Esophagus muscularis mucosa (tissue), 4 donors: ENCODE measurements around the gene PTPRN2. TPM values are rescaled to one million over a fixed set of nuclear protein-coding genes. Genes with fewer than 3 reads are reported as not detected.
"Not testable (repeated sequence)": the region's sequence is repeated elsewhere in the genome, so short reads cannot be mapped to it uniquely, and the experiment has no call there.

Experiments used
- DNase-seq: peaks from one replicate; pipeline ENCODE4 v3.0.0-alpha.2; 2017; ENCODE audit errors: extremely low spot score
- H3K27ac ChIP-seq, 4 donors: fragments of 200-600 bp; sonication (generic); replicated peaks in 1 of 4; 1 replicate in 3 of 4; 2 replicates in 1 of 4; pipeline ENCODE4 v1.5.1; 2016 to 2019; ENCODE audit warnings: mild to moderate bottlenecking in 1 of 4
- H3K27me3 ChIP-seq, 4 donors: fragments of 200-600 bp; sonication (generic); one replicate each; pipeline versions ENCODE4 v1.5.1 to v1.6.0; 2016 to 2019
- H3K36me3 ChIP-seq, 4 donors: fragments of 200-600 bp; sonication (generic); one replicate each; pipeline ENCODE4 v1.5.1; 2016 to 2019
- H3K4me1 ChIP-seq, 4 donors: fragments of 200-600 bp; sonication (generic); one replicate each; pipeline ENCODE4 v1.5.1; 2016 to 2019
- H3K4me3 ChIP-seq, 4 donors: fragments of 200-600 bp; sonication (generic); 1 replicate in 2 of 4; 2 replicates in 2 of 4; pipeline ENCODE4 v1.5.1; 2016 to 2019; ENCODE audit warnings: mild to moderate bottlenecking in 4 of 4, moderate library complexity in 1 of 4
- H3K9me3 ChIP-seq, 4 donors: fragments of 200-600 bp; sonication (generic); 1 replicate in 3 of 4; 2 replicates in 1 of 4; pipeline ENCODE4 v1.5.1; 2016 to 2019
- EP300 ChIP-seq: sonication (generic); formaldehyde crosslinking; IDR thresholded peaks from one replicate; pipeline ENCODE4 v1.6.1; 2017; ENCODE audit warnings: antibody characterized with exemption
- POLR2A ChIP-seq: fragments of 450-650 bp; IDR thresholded peaks from one replicate; pipeline ENCODE4 v1.6.1; 2017; ENCODE audit warnings: antibody characterized with exemption, moderate library complexity, mild to moderate bottlenecking, low read depth
- POLR2AphosphoS5 ChIP-seq, 2 donors: sonication (generic); formaldehyde crosslinking; IDR thresholded peaks; one replicate each; pipeline ENCODE4 v1.6.1; 2017; ENCODE audit warnings: antibody characterized with exemption in 2 of 2
- WGBS: methylation state at CpG from one replicate; pipeline ENCODE4 v1.1.5; 2018; 5-methylcytosine and 5-hydroxymethylcytosine counted together
- intact Hi-C: fragments of 100-400 bp; cut with DNase I; formaldehyde crosslinking; loops from one replicate; pipeline ENCODE4 v1.15.1; 2023
- total RNA-seq, 4 donors: library from RNA; depleted of rRNA; stranded (reverse); fragments of >200 nt; gene quantifications; one replicate each; pipeline versions ENCODE4 v1.1.0 to v1.2.1, GENCODE V29; 2016
- TF ChIP-seq, protein P1 (sequence below), 3 experiments: fragments of 200-600 bp in 2 of 3; fragments of 450-650 bp in 1 of 3; sonication (generic) in 2 of 3; IDR thresholded peaks; one replicate each; pipeline ENCODE4 v1.5.1; 2017 to 2019; ENCODE audit warnings: antibody characterized with exemption in 3 of 3, mild to moderate bottlenecking in 2 of 3, moderate library complexity in 1 of 3

Gene PTPRN2
- total RNA-seq, 4 donors from 2014 or later: 2.1 to 3.1 (median 3.1) TPM

DNA sequence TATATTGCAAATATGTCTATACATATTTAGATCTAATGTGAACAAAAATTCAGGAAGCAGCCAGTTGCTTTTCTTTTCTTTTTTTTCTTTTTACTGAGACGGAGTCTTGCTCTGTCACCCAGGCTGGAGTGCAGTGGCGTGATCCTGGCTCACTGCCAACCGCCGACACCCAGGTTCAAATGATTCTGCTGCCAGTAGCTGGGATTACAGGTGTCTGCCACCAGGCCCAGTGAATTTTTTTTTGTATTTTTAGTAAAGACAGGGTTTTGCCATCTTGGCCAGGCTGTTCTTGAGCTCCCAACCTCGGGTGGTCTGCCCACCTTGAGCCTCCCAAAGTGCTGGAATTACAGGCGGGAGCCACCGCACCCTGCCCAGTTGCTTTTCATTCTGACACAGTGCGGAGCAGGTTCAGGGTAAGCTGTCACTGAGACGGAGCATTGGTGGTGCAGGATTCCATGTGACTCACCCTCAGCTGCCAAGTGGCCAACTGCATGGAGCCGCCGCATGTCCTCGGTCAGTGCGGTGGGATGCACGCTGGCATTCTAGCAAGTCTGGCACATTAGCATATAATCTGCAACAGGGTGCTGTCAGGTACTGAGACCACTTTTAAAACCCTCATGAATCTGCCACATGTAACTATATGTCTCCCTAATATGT lies 888.1 kb downstream of the PTPRN2 start:
- no peaks in the 10 kb centered on the region for H3K4me1 ChIP-seq
- H3K27me3 ChIP-seq: peaks cover 0 to 54% (median 2%) of the 10 kb centered on the region in 4 donors
- H3K9me3 ChIP-seq: no peaks in the 10 kb centered on the region
- 69% methylated on average over 7 of the region's 14 CpGs for WGBS
- H3K36me3 ChIP-seq: no peaks in the 10 kb centered on the region
- no peak overlapping the region for H3K4me3 ChIP-seq
- DNase-seq: no peak
- H3K27ac ChIP-seq: no peak overlapping the region
- intact Hi-C loops: no loop called here
- TF ChIP-seq POLR2AphosphoS5 (IDR thresholded peaks at IDR 0.05): no peak
- TF ChIP-seq, protein P1, sequence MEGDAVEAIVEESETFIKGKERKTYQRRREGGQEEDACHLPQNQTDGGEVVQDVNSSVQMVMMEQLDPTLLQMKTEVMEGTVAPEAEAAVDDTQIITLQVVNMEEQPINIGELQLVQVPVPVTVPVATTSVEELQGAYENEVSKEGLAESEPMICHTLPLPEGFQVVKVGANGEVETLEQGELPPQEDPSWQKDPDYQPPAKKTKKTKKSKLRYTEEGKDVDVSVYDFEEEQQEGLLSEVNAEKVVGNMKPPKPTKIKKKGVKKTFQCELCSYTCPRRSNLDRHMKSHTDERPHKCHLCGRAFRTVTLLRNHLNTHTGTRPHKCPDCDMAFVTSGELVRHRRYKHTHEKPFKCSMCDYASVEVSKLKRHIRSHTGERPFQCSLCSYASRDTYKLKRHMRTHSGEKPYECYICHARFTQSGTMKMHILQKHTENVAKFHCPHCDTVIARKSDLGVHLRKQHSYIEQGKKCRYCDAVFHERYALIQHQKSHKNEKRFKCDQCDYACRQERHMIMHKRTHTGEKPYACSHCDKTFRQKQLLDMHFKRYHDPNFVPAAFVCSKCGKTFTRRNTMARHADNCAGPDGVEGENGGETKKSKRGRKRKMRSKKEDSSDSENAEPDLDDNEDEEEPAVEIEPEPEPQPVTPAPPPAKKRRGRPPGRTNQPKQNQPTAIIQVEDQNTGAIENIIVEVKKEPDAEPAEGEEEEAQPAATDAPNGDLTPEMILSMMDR (IDR thresholded peaks at IDR 0.05): no peak
- TF ChIP-seq EP300: no peak
- TF ChIP-seq POLR2A: no peak

DNA sequence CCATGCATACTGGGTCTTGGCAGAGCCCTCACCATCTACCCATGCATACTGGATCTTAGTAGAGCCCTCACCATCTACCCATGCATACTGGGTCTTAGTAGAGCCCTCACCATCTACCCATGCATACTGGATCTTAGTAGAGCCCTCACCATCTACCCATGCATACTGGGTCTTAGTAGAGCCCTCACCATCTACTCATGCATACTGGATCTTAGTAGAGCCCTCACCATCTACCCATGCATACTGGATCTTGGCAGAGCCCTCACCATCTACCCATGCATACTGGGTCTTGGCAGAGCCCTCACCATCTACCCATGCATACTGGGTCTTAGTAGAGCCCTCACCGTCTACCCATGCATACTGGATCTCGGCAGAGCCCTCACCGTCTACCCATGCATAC lies 890.3 kb downstream of the PTPRN2 start:
- DNase-seq, H3K9me3 ChIP-seq, intact Hi-C loops, H3K27ac ChIP-seq, H3K4me3 ChIP-seq, H3K36me3 ChIP-seq: not testable (repeated sequence)
- Histone ChIP-seq H3K27me3 (peaks cover 0 to 52% (median 9%) of the 10 kb centered on the region in 4 donors), H3K4me1 (peaks cover 4 to 18% (median 16%) of the 10 kb centered on the region in 4 donors)
- 90% methylated on average over 2 of the region's 3 CpGs for WGBS

DNA sequence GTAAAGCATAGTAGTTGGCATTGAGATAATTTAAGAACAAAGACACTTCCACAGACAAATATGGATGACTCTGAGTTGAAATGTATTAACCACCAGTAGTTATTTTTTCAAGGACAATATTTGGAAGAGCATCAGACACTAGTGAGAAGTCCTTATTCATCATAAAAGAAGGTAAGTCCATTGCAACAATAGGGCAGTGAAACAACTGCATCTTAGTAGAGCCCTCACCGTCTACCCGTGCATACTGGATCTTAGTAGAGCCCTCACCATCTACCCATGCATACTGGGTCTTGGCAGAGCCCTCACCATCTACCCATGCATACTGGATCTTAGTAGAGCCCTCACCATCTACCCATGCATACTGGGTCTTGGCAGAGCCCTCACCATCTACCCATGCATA lies 892.0 kb downstream of the PTPRN2 start:
- intact Hi-C loops, H3K4me3 ChIP-seq, H3K9me3 ChIP-seq, H3K36me3 ChIP-seq, DNase-seq, H3K27ac ChIP-seq: not testable (repeated sequence)
- WGBS: 94% methylated on average over 2 of the region's 2 CpGs
- peaks cover 4 to 33% (median 31%) of the 10 kb centered on the region in 4 donors for H3K4me1 ChIP-seq
- peaks cover 0 to 51% (median 12%) of the 10 kb centered on the region in 4 donors for H3K27me3 ChIP-seq

DNA sequence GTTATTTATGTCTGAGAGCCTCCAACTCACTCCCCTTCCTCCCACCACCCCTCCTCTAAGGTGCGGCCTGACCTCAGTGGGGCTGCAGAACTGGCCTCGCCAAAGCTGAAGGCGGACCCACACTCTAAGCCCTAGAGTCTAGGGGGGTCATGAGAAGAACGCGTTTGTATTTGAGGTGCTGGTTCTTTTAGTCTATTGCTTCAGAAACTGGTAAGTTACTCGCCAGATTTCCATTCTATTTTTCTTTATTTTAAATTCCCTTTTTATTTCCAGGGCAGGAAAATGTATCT lies 893.3 kb downstream of the PTPRN2 start:
- WGBS: 35% methylated on average over 6 of the region's 6 CpGs
- H3K9me3 ChIP-seq: no peaks in the 10 kb centered on the region
- peaks cover 14 to 46% (median 43%) of the 10 kb centered on the region in 4 donors for H3K4me1 ChIP-seq
- intact Hi-C loops: no loop called here
- peaks cover 0 to 51% (median 23%) of the 10 kb centered on the region in 4 donors for H3K27me3 ChIP-seq
- H3K4me3 ChIP-seq: no peak overlapping the region
- no peak for TF ChIP-seq EP300
- TF ChIP-seq POLR2AphosphoS5 (IDR thresholded peaks at IDR 0.05): no peak
- TF ChIP-seq, protein P1 (IDR thresholded peaks at IDR 0.05): no peak
- TF ChIP-seq POLR2A: no peak
- no peaks in the 10 kb centered on the region for H3K36me3 ChIP-seq
- no peak for DNase-seq
- no peak overlapping the region for H3K27ac ChIP-seq

DNA sequence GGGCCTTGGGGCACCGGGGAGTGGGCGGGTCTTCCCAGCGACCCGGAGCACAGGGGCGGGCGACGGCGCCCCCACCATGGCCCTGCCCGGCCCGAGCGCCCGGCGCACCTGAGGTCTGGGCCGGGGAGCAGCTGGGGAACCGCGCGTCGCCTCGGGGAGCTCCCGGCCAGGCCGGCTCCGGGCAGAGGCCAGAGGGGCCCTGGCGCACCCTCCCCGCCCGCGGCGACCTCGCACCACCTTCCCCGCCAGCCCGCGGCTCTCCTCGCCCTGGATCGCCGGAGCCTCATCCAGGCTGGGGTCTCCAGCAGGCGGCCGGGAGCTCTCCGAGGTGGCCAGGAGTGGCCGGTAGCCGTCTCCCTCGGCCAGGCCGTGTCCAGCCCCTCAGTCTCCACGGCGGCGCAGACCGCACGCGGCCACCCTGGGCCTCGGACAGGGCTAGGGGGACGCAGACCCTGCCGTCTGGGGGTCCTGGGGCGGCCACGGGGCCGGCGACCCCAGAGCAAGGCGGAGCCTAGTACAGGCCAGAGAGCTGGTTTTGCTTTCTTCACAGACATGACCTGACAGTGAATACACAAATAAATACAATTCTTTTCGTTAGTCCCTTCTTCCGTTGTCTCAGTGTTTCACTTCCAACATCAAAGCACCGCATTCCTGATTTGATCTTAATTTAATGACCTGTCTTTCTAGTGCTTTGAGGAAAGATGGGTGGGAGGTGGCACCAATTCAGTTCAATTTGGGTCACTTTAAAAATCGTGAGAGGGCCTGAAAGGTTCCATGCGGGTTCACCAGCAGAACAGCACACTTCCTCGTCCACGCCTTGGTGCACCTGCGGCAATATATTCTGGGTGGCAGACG lies 893.9 kb downstream of the PTPRN2 start:
- no peak overlapping the region for H3K27ac ChIP-seq
- no peaks in the 10 kb centered on the region for H3K36me3 ChIP-seq
- no peaks in the 10 kb centered on the region for H3K9me3 ChIP-seq
- 18% methylated on average over 19 of the region's 64 CpGs for whole genome bisulfite sequencing
- TF ChIP-seq POLR2A: no peak
- no peak for DNase-seq
- peaks cover 20 to 51% (median 49%) of the 10 kb centered on the region in 4 donors for H3K4me1 ChIP-seq
- peak overlapping the region in 2 of 4 donors; percentile 14 to 24 for H3K4me3 ChIP-seq
- peaks cover 0 to 54% (median 28%) of the 10 kb centered on the region in 4 donors for H3K27me3 ChIP-seq
- intact Hi-C loops: no loop called here

DNA sequence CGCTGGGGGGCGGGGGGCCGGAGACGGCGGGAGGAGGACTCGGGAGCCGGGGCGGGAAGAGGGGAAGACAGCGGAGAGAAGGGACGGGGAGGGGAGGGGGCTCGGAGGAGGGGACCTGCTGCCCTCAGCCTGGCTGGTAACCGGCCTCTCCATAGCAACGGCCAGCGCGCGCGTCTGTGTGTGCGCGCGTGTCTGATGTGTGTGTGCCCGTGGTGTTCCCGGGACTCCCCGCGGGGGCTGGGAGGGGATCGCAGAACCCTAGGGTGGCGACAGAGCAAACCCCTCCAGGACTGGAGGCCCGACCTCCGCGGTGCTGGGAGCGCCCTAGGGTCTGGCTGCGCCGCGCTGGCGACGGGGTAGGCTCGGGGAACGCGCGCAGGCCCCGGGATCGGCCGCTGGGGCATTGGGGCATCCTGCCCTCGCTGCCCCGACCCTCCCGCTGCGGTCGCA lies 894.5 kb downstream of the PTPRN2 start:
- no peak overlapping the region for H3K27ac ChIP-seq
- no peak for TF ChIP-seq POLR2A
- TF ChIP-seq EP300: no peak
- no peak for TF ChIP-seq POLR2AphosphoS5 (IDR thresholded peaks at IDR 0.05)
- TF ChIP-seq, protein P1 (IDR thresholded peaks at IDR 0.05): no peak
- H3K4me1 ChIP-seq: peaks cover 23 to 56% (median 54%) of the 10 kb centered on the region in 4 donors
- H3K27me3 ChIP-seq: peaks cover 0 to 60% (median 35%) of the 10 kb centered on the region in 4 donors
- no CpG with 5 or more reads among the region's 47 CpGs for WGBS
- intact Hi-C loops: no loop called here
- no peaks in the 10 kb centered on the region for H3K36me3 ChIP-seq
- H3K4me3 ChIP-seq: peak overlapping the region in 2 of 4 donors; percentile 14 to 24
- DNase-seq: no peak
- no peaks in the 10 kb centered on the region for H3K9me3 ChIP-seq
